Measurements from ENCODE around the gene FGD3.
A peak's percentile ranks its signal among the peaks of the same experiment; 100 is the strongest.
"Not testable (repeated sequence)": the region's sequence is repeated elsewhere in the genome, so short reads cannot be mapped to it uniquely, and the experiment has no call there.

Gene FGD3

GRCh38 chr9:92947268-92948037, at the start of gene FGD3:
Gene FGD3 (plus strand): TSS chr9:92947523. CDS start chr9:92976257, 28,734 bp downstream.
- in situ Hi-C loops (cut with HindIII; ENCODE audit: low pct_ligation_motif_present, low sequenced_read_pairs): no loop called here
- Histone ChIP-seq H3K36me3 (replicated peaks) (no peaks in the 10 kb centered on the region), H3K27ac (no peak within 1 kb of the TSS), H3K4me3 (ENCODE audit: low read depth, low read length) (peak within 1 kb of the TSS; percentile 45), H3K27me3 (replicated peaks) (peaks cover 10% of the 10 kb centered on the region)
- no peak for TF ChIP-seq CTCF (IDR thresholded peaks at IDR 0.05; ENCODE audit: low read depth, low read length, missing control alignments)
- no peak for DNase-seq

- H3K4me3 ChIP-seq (ENCODE audit: low read depth, low read length); DNase-seq; in situ Hi-C loops (cut with HindIII; ENCODE audit: low pct_ligation_motif_present, low sequenced_read_pairs); H3K36me3 ChIP-seq (replicated peaks); H3K27me3 ChIP-seq (replicated peaks); H3K27ac ChIP-seq: not testable (repeated sequence)
Measured at GRCh38 chr9:92905137-92905536, 42.2 kb upstream of the FGD3 start.

- Histone ChIP-seq H3K27ac (no peak overlapping the region), H3K36me3 (replicated peaks) (no peaks in the 10 kb centered on the region), H3K4me3 (ENCODE audit: low read depth, low read length) (no peak overlapping the region), H3K27me3 (replicated peaks) (peaks cover 3% of the 10 kb centered on the region)
- no peak for TF ChIP-seq CTCF (IDR thresholded peaks at IDR 0.05; ENCODE audit: low read depth, low read length, missing control alignments)
- in situ Hi-C loops (cut with HindIII; ENCODE audit: low pct_ligation_motif_present, low sequenced_read_pairs): no loop called here
- no peak for DNase-seq
Measured at GRCh38 chr9:92911511-92912475, 35.5 kb upstream of the FGD3 start.

GRCh38 chr9:92917176-92917800, 30.0 kb upstream of the FGD3 start:
- TF ChIP-seq CTCF (IDR thresholded peaks at IDR 0.05; ENCODE audit: low read depth, low read length, missing control alignments): no peak
- no peak overlapping the region for H3K4me3 ChIP-seq (ENCODE audit: low read depth, low read length)
- H3K36me3 ChIP-seq (replicated peaks): no peaks in the 10 kb centered on the region
- H3K27ac ChIP-seq: no peak overlapping the region
- H3K27me3 ChIP-seq (replicated peaks): no peaks in the 10 kb centered on the region
- no peak for DNase-seq
- in situ Hi-C loops (cut with HindIII; ENCODE audit: low pct_ligation_motif_present, low sequenced_read_pairs): no loop called here

- Histone ChIP-seq H3K27ac (no peak overlapping the region), H3K27me3 (replicated peaks) (no peaks in the 10 kb centered on the region), H3K4me3 (ENCODE audit: low read depth, low read length) (no peak overlapping the region), H3K36me3 (replicated peaks) (no peaks in the 10 kb centered on the region)
- in situ Hi-C loops (cut with HindIII; ENCODE audit: low pct_ligation_motif_present, low sequenced_read_pairs): no loop called here
- no peak for TF ChIP-seq CTCF (IDR thresholded peaks at IDR 0.05; ENCODE audit: low read depth, low read length, missing control alignments)
- DNase-seq: no peak
Measured at GRCh38 chr9:92920437-92920836, 26.9 kb upstream of the FGD3 start.

GRCh38 chr9:92931606-92932005, 15.7 kb upstream of the FGD3 start:
- H3K27me3 ChIP-seq (replicated peaks): no peaks in the 10 kb centered on the region
- no peaks in the 10 kb centered on the region for H3K36me3 ChIP-seq (replicated peaks)
- no peak overlapping the region for H3K27ac ChIP-seq
- H3K4me3 ChIP-seq (ENCODE audit: low read depth, low read length): no peak overlapping the region
- TF ChIP-seq CTCF (IDR thresholded peaks at IDR 0.05; ENCODE audit: low read depth, low read length, missing control alignments): no peak
- DNase-seq: no peak
- in situ Hi-C loops (cut with HindIII; ENCODE audit: low pct_ligation_motif_present, low sequenced_read_pairs): no loop called here
